SK-N-SH treated with all-trans-retinoic acid at 6 μM for 48 hours (cell line): ENCODE data around the gene GTF2H4.

ENCODE experiments used
- ATAC-seq: fragments of 200-7000 bp; cut with Tn5 transposase; 3 replicates; pipeline ENCODE4 v1.9.1; 2020; ENCODE audit warnings: mild to moderate bottlenecking, moderate library complexity
- ARNTL ChIP-seq: fragments of 450-650 bp; formaldehyde crosslinking; IDR thresholded peaks from 2 replicates; pipeline ENCODE4 v1.5.0; 2020; ENCODE audit warnings: low read depth, mild to moderate bottlenecking, moderate library complexity, borderline replicate concordance
- BACH2 ChIP-seq: fragments of 250-450 bp; sonication (Bioruptor Pico); IDR thresholded peaks from 2 replicates; pipeline ENCODE4 v1.9.0; 2021; ENCODE audit warnings: mild to moderate bottlenecking, borderline replicate concordance
- CSDC2 ChIP-seq: fragments of 250-450 bp; sonication (Bioruptor Pico); IDR thresholded peaks from 2 replicates; pipeline ENCODE4 v1.5.0; 2020; ENCODE audit warnings: mild to moderate bottlenecking, moderate library complexity
- ESRRG ChIP-seq: fragments of 250-450 bp; sonication (Bioruptor Pico); IDR thresholded peaks from 2 replicates; pipeline ENCODE4 v1.6.1; 2021; ENCODE audit warnings: mild to moderate bottlenecking
- GLIS3 ChIP-seq: fragments of 250-450 bp; sonication (Bioruptor Pico); IDR thresholded peaks from 2 replicates; pipeline ENCODE4 v1.5.0; 2020; ENCODE audit warnings: mild to moderate bottlenecking, moderate library complexity
- ISL1 ChIP-seq: fragments of 250-450 bp; sonication (Bioruptor Pico); IDR thresholded peaks from 2 replicates; pipeline ENCODE4 v2.1.2; 2022; ENCODE audit warnings: mild to moderate bottlenecking, moderate library complexity
- OSR1 ChIP-seq: fragments of 250-450 bp; sonication (Bioruptor Pico); IDR thresholded peaks from 2 replicates; pipeline ENCODE4 v1.8.0; 2022; ENCODE audit warnings: moderate library complexity, mild to moderate bottlenecking, inconsistent platforms
- PPARA ChIP-seq: fragments of 250-450 bp; sonication (Bioruptor Pico); IDR thresholded peaks from 2 replicates; pipeline ENCODE4 v1.5.0; 2020; ENCODE audit warnings: mild to moderate bottlenecking, borderline replicate concordance
- SNAI2 ChIP-seq: fragments of 250-450 bp; sonication (Bioruptor Pico); IDR thresholded peaks from 2 replicates; pipeline ENCODE4 v1.5.0; 2020; ENCODE audit warnings: mild to moderate bottlenecking, moderate library complexity
- TCF4 ChIP-seq: fragments of 250-450 bp; sonication (Bioruptor Pico); IDR thresholded peaks from 2 replicates; pipeline ENCODE4 v1.8.0; 2021; ENCODE audit warnings: mild to moderate bottlenecking, moderate library complexity, borderline replicate concordance
- TOX ChIP-seq: fragments of 250-450 bp; sonication (Bioruptor Pico); IDR thresholded peaks from 2 replicates; pipeline ENCODE4 v1.8.0; 2021; ENCODE audit warnings: mild to moderate bottlenecking, moderate library complexity, borderline replicate concordance
- ZC3H10 ChIP-seq: fragments of 250-450 bp; sonication (Bioruptor Pico); IDR thresholded peaks from 2 replicates; pipeline ENCODE4 v1.5.1; 2021; ENCODE audit warnings: mild to moderate bottlenecking, moderate library complexity
- ZFP3 ChIP-seq: fragments of 250-450 bp; sonication (Bioruptor Pico); IDR thresholded peaks from 2 replicates; pipeline ENCODE4 v1.5.0; 2020; ENCODE audit warnings: mild to moderate bottlenecking, moderate library complexity
- ZFP30 ChIP-seq: fragments of 450-650 bp; formaldehyde crosslinking; IDR thresholded peaks from 2 replicates; pipeline ENCODE4 v1.5.0; 2022; ENCODE audit warnings: mild to moderate bottlenecking, moderate library complexity
- ZNF565 ChIP-seq: fragments of 450-650 bp; formaldehyde crosslinking; conservative IDR thresholded peaks from 2 replicates; pipeline ENCODE4 v1.5.0; 2020; ENCODE audit warnings: low read depth, mild to moderate bottlenecking, moderate library complexity
- ZNF70 ChIP-seq: fragments of 450-650 bp; formaldehyde crosslinking; IDR thresholded peaks from 2 replicates; pipeline ENCODE4 v1.5.0; 2020; ENCODE audit warnings: mild to moderate bottlenecking, moderate library complexity
- ZNF8 ChIP-seq: fragments of 450-650 bp; formaldehyde crosslinking; IDR thresholded peaks from 2 replicates; pipeline ENCODE4 v1.5.0; 2020; ENCODE audit warnings: mild to moderate bottlenecking, moderate library complexity
- TF ChIP-seq, protein P1 (sequence below): fragments of 250-450 bp; sonication (Bioruptor Pico); IDR thresholded peaks from 2 replicates; pipeline ENCODE4 v1.5.1; 2021; ENCODE audit warnings: mild to moderate bottlenecking, moderate library complexity
- TF ChIP-seq, protein P2 (sequence below): fragments of 250-450 bp; sonication (Bioruptor Pico); IDR thresholded peaks from 2 replicates; pipeline ENCODE4 v1.5.1; 2020; ENCODE audit warnings: low read depth, mild to moderate bottlenecking, moderate library complexity
- TF ChIP-seq, protein P3 (sequence below): fragments of 250-450 bp; sonication (Bioruptor Pico); IDR thresholded peaks from 2 replicates; pipeline ENCODE4 v1.5.0; 2020; ENCODE audit warnings: mild to moderate bottlenecking, moderate library complexity
- TF ChIP-seq, protein P4 (sequence below): fragments of 250-450 bp; sonication (Bioruptor Pico); IDR thresholded peaks from 2 replicates; pipeline ENCODE4 v1.8.0; 2020; ENCODE audit warnings: mild to moderate bottlenecking, moderate library complexity, borderline replicate concordance
- TF ChIP-seq, protein P5 (sequence below): fragments of 250-450 bp; sonication (Bioruptor Pico); IDR thresholded peaks from 2 replicates; pipeline ENCODE4 v1.8.0; 2021; ENCODE audit warnings: low read depth, mild to moderate bottlenecking, moderate library complexity, borderline replicate concordance

GTF2H4 gene

DNA sequence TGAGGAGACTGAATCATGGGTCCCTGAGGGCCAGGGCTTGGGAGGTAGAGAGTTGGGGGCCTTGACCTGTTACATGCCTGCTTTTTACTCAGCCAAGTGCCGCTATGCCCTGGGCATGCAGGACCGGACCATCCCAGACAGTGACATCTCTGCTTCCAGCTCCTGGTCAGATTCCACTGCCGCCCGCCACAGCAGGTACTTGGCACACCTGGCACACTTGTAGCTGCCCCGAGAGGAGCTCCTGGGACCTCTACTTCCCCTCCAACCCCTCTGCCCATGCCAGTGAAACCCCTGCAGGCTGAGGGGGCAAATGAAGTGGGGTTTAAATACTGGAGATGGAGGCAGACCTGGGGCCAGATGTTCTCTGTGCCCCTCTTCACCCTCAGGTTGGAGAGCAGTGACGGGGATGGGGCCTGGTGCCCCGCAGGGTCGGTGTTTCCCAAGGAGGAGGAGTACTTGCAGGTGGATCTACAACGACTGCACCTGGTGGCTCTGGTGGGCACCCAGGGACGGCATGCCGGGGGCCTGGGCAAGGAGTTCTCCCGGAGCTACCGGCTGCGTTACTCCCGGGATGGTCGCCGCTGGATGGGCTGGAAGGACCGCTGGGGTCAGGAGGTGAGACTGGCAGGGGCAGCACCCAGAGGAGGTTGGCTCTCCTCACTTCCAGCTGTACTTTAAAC, 19.1 kb upstream of the GTF2H4 start (continued):
- TF ChIP-seq, protein P1, sequence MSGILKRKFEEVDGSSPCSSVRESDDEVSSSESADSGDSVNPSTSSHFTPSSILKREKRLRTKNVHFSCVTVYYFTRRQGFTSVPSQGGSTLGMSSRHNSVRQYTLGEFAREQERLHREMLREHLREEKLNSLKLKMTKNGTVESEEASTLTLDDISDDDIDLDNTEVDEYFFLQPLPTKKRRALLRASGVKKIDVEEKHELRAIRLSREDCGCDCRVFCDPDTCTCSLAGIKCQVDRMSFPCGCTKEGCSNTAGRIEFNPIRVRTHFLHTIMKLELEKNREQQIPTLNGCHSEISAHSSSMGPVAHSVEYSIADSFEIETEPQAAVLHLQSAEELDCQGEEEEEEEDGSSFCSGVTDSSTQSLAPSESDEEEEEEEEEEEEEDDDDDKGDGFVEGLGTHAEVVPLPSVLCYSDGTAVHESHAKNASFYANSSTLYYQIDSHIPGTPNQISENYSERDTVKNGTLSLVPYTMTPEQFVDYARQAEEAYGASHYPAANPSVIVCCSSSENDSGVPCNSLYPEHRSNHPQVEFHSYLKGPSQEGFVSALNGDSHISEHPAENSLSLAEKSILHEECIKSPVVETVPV (CRISPR knock-in tag): no peak
- no peak for TF ChIP-seq ZNF8 (CRISPR knock-in tag)
- TF ChIP-seq ISL1 (CRISPR knock-in tag): no peak
- TF ChIP-seq ZNF565 (CRISPR knock-in tag): no peak
- TF ChIP-seq ZFP3 (CRISPR knock-in tag): no peak

DNA sequence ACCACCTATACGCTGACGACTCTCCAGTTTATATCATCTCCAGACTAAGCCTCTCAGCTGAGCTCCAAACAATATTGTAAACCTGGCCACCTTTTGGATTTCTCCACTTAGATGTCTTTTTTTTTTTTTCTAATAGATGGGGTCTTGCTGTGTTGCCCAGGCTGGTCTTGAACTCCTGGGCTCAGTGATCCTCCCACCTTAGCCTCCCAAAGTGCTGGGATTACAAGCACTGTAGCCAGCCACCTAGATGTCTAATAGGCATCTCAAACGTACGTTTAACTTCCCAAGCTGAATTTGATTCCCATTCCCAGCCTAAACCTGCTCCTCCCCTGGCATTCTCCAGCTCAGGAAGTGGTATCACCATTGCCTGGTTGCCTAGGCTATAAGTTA, 18.5 kb upstream of the GTF2H4 start:
- no peak for ATAC-seq
- TF ChIP-seq, protein P2, sequence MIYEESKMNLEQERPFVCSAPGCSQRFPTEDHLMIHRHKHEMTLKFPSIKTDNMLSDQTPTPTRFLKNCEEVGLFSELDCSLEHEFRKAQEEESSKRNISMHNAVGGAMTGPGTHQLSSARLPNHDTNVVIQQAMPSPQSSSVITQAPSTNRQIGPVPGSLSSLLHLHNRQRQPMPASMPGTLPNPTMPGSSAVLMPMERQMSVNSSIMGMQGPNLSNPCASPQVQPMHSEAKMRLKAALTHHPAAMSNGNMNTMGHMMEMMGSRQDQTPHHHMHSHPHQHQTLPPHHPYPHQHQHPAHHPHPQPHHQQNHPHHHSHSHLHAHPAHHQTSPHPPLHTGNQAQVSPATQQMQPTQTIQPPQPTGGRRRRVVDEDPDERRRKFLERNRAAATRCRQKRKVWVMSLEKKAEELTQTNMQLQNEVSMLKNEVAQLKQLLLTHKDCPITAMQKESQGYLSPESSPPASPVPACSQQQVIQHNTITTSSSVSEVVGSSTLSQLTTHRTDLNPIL (CRISPR knock-in tag): no peak

DNA sequence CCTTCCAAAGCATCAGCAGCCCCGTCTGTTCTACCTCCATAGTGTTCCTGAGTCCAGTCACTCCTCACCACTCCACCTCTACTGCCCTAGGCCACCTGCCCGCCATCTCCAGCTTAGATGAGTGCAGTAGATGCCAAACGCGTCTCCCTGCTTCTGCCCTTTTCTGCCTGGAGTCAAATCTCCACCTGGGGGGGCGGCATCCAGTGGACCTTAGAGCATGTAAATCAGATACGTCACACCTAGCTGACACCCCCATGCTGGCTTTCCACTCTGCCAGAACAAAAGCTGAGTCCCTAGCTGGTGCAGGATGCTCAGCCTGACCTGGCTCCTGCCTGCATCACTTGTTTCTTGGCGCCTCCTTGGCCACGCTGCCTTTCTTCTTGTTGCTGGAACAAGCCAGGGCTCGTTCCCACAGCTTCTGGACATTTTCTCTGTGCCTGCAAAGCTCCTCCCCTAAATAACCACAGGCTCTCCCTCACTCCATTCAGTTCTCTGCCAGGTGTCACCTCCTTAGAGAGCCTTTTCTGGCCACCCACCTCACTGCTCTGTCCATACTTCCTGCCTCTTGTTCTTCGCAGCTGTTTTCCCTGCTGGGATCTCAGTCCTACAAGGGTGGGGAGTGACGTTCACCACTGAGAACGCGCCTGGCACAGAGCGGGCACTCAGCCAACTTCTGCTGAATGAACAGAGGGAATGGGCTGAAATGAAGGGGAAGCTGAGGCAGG, 17.9 kb upstream of the GTF2H4 start:
- ATAC-seq: no peak
- no peak for TF ChIP-seq TCF4 (CRISPR knock-in tag)

DNA sequence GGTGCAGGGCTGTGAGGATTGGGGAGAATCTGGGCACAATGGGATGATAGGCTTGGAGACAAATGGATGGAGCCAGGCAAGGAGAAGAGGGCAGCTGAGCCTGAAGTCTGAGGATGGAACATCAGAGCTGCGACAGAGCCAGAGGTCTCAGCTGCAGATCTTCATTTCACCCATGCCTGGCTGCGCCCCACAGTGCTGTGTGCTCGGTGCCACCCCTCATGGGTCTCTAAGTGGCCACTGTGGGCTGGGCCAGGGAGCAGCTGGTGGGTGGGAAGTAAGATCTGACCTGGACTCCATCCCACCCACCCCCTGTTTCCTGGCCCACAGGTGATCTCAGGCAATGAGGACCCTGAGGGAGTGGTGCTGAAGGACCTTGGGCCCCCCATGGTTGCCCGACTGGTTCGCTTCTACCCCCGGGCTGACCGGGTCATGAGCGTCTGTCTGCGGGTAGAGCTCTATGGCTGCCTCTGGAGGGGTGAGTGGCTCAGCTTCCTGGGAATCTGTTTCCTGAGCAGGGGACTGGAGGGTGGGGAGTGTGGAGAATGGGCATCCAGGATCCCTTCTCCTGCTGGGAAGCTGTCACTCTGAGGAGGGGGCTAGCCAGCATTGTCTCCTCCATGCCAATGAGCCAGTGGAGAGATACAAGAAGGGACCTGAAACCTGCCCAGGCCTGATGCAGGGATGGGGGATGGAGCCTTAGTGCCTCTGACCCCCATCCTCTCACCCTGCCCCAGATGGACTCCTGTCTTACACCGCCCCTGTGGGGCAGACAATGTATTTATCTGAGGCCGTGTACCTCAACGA, 17.2 kb upstream of the GTF2H4 start:
- TF ChIP-seq, protein P3, sequence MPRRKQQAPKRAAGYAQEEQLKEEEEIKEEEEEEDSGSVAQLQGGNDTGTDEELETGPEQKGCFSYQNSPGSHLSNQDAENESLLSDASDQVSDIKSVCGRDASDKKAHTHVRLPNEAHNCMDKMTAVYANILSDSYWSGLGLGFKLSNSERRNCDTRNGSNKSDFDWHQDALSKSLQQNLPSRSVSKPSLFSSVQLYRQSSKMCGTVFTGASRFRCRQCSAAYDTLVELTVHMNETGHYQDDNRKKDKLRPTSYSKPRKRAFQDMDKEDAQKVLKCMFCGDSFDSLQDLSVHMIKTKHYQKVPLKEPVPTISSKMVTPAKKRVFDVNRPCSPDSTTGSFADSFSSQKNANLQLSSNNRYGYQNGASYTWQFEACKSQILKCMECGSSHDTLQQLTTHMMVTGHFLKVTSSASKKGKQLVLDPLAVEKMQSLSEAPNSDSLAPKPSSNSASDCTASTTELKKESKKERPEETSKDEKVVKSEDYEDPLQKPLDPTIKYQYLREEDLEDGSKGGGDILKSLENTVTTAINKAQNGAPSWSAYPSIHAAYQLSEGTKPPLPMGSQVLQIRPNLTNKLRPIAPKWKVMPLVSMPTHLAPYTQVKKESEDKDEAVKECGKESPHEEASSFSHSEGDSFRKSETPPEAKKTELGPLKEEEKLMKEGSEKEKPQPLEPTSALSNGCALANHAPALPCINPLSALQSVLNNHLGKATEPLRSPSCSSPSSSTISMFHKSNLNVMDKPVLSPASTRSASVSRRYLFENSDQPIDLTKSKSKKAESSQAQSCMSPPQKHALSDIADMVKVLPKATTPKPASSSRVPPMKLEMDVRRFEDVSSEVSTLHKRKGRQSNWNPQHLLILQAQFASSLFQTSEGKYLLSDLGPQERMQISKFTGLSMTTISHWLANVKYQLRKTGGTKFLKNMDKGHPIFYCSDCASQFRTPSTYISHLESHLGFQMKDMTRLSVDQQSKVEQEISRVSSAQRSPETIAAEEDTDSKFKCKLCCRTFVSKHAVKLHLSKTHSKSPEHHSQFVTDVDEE (CRISPR knock-in tag): no peak
- TF ChIP-seq TCF4 (CRISPR knock-in tag): no peak
- TF ChIP-seq SNAI2 (CRISPR knock-in tag): no peak
- no peak for TF ChIP-seq ZFP30
- TF ChIP-seq TOX (CRISPR knock-in tag): no peak
- TF ChIP-seq, protein P4, sequence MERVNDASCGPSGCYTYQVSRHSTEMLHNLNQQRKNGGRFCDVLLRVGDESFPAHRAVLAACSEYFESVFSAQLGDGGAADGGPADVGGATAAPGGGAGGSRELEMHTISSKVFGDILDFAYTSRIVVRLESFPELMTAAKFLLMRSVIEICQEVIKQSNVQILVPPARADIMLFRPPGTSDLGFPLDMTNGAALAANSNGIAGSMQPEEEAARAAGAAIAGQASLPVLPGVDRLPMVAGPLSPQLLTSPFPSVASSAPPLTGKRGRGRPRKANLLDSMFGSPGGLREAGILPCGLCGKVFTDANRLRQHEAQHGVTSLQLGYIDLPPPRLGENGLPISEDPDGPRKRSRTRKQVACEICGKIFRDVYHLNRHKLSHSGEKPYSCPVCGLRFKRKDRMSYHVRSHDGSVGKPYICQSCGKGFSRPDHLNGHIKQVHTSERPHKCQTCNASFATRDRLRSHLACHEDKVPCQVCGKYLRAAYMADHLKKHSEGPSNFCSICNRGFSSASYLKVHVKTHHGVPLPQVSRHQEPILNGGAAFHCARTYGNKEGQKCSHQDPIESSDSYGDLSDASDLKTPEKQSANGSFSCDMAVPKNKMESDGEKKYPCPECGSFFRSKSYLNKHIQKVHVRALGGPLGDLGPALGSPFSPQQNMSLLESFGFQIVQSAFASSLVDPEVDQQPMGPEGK: no peak
- TF ChIP-seq ZNF70: no peak
- TF ChIP-seq ARNTL: no peak
- TF ChIP-seq ESRRG (CRISPR knock-in tag): no peak
- TF ChIP-seq CSDC2 (CRISPR knock-in tag): no peak
- TF ChIP-seq, all 23 proteins: peak for 0
- no peak for ATAC-seq

DNA sequence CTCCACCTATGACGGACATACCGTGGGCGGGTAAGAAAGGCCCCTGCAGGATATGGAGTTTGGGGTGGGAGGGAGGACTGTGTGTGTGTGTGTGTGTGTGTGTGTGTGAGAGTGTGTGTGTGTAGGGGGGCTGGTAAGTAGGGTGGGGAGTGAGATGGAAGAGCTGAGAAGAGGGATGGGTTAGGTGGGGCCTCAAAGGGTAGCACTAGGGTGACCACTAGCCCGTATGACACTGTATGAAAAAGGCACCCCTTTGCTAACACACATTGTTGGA, 16.6 kb upstream of the GTF2H4 start:
- ATAC-seq: no peak
- TF ChIP-seq OSR1: no peak
- TF ChIP-seq, protein P4: no peak
- TF ChIP-seq SNAI2 (CRISPR knock-in tag): no peak
- TF ChIP-seq ZFP3 (CRISPR knock-in tag): no peak
- TF ChIP-seq TCF4 (CRISPR knock-in tag): no peak
- no peak for TF ChIP-seq GLIS3 (CRISPR knock-in tag)
- no peak for TF ChIP-seq BACH2 (CRISPR knock-in tag)
- TF ChIP-seq, protein P5, sequence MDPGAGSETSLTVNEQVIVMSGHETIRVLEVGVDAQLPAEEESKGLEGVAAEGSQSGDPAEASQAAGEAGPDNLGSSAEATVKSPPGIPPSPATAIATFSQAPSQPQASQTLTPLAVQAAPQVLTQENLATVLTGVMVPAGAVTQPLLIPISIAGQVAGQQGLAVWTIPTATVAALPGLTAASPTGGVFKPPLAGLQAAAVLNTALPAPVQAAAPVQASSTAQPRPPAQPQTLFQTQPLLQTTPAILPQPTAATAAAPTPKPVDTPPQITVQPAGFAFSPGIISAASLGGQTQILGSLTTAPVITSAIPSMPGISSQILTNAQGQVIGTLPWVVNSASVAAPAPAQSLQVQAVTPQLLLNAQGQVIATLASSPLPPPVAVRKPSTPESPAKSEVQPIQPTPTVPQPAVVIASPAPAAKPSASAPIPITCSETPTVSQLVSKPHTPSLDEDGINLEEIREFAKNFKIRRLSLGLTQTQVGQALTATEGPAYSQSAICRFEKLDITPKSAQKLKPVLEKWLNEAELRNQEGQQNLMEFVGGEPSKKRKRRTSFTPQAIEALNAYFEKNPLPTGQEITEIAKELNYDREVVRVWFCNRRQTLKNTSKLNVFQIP (CRISPR knock-in tag): no peak
- TF ChIP-seq CSDC2 (CRISPR knock-in tag): no peak
- TF ChIP-seq ZNF565 (CRISPR knock-in tag): no peak
- TF ChIP-seq ISL1 (CRISPR knock-in tag): no peak
- TF ChIP-seq ESRRG (CRISPR knock-in tag): no peak
- TF ChIP-seq ZFP30: no peak
- TF ChIP-seq ZNF70: no peak
- no peak for TF ChIP-seq PPARA (CRISPR knock-in tag)
- no peak for TF ChIP-seq ZC3H10
- no peak for TF ChIP-seq ARNTL
